ENCODE measurements around the gene ARMH4. TPM values are rescaled to one million over a fixed set of nuclear protein-coding genes. Genes with fewer than 3 reads are reported as not detected.

ARMH4 gene
- total RNA-seq, 1 experiment from 2014 or later: 42.6 TPM

GRCh38 chr14:58146399-58146798 is 5.6 kb downstream of the ARMH4 start:
- Histone ChIP-seq H3K23ac (ENCODE audit: insufficient read length, low read depth, low read length) (no peak overlapping the region), H3K18ac (ENCODE audit: insufficient read length, low read depth, low read length) (no peak overlapping the region), H3K9ac (ENCODE audit: extremely low read depth, insufficient read length, low read length) (no peak overlapping the region), H3K4ac (ENCODE audit: low read depth, low read length) (no peak overlapping the region), H3K4me1 (ENCODE audit: insufficient read depth, low read length) (peaks cover 2% of the 10 kb centered on the region; the same call in 1 of the 2 replicates), H2BK120ac (ENCODE audit: low read depth, low read length, poor library complexity, severe bottlenecking) (no peak overlapping the region), H3K23me2 (ENCODE audit: insufficient read length, low read depth, low read length, poor library complexity, severe bottlenecking) (peaks cover 6% of the 10 kb centered on the region), H4K8ac (replicated peaks; ENCODE audit: insufficient read length, low read depth, low read length) (no peak overlapping the region), H3K14ac (ENCODE audit: insufficient read depth, low read length) (no peak overlapping the region), H3K4me2 (ENCODE audit: insufficient read depth, insufficient read length, low read length) (no peak overlapping the region), H3K56ac (ENCODE audit: insufficient read length, low read depth, low read length) (no peak overlapping the region), H2BK20ac (ENCODE audit: low read depth, low read length, poor library complexity, severe bottlenecking) (no peak overlapping the region), H3T11ph (ENCODE audit: low read length) (no peak overlapping the region), H3K79me1 (ENCODE audit: insufficient read depth, low read depth, low read length, poor library complexity, severe bottlenecking) (no peaks in the 10 kb centered on the region), H3K27ac (ENCODE audit: insufficient read length, low read depth, low read length) (no peak overlapping the region), H4K5ac (ENCODE audit: insufficient read length, low read depth, low read length) (no peak overlapping the region), H4K91ac (ENCODE audit: insufficient read length, low read depth, low read length) (no peak overlapping the region), H3K27me3 (ENCODE audit: insufficient read depth, low read length) (peaks cover 6% of the 10 kb centered on the region; the same call in 1 of the 2 replicates), H2BK5ac (ENCODE audit: insufficient read length, low read length) (no peak overlapping the region), H4K20me1 (ENCODE audit: control insufficient read depth, insufficient read depth, insufficient read length) (no peaks in the 10 kb centered on the region), H2AK5ac (ENCODE audit: insufficient read length, low read length) (no peak overlapping the region), H2BK15ac (ENCODE audit: low read depth, low read length) (no peak overlapping the region), H3K9me3 (ENCODE audit: control insufficient read depth, low read depth, low read length) (no peaks in the 10 kb centered on the region), H2AFZ (ENCODE audit: low read length) (no peak overlapping the region), H2BK12ac (ENCODE audit: insufficient read length, low read depth, low read length) (no peak overlapping the region), H3K79me2 (ENCODE audit: insufficient read depth, low read length) (no peaks in the 10 kb centered on the region)
- Mint-ChIP-seq H3K4me3 (no peak overlapping the region), H3K27ac (no peak overlapping the region), H3K27me3 (ENCODE audit: low read depth) (peaks cover 17% of the 10 kb centered on the region), H3K9me3 (no peaks in the 10 kb centered on the region), H3K36me3 (ENCODE audit: insufficient read depth in 1 of 3, low read depth in 3 of 3) (peaks cover 0 to 10% (median 2%) of the 10 kb centered on the region in 3 experiments; a peak in 2 of 7 replicates), H3K4me1 (peaks cover 53 to 54% of the 10 kb centered on the region in 2 experiments)
- TF ChIP-seq, protein P1, sequence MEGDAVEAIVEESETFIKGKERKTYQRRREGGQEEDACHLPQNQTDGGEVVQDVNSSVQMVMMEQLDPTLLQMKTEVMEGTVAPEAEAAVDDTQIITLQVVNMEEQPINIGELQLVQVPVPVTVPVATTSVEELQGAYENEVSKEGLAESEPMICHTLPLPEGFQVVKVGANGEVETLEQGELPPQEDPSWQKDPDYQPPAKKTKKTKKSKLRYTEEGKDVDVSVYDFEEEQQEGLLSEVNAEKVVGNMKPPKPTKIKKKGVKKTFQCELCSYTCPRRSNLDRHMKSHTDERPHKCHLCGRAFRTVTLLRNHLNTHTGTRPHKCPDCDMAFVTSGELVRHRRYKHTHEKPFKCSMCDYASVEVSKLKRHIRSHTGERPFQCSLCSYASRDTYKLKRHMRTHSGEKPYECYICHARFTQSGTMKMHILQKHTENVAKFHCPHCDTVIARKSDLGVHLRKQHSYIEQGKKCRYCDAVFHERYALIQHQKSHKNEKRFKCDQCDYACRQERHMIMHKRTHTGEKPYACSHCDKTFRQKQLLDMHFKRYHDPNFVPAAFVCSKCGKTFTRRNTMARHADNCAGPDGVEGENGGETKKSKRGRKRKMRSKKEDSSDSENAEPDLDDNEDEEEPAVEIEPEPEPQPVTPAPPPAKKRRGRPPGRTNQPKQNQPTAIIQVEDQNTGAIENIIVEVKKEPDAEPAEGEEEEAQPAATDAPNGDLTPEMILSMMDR (conservative IDR thresholded peaks at IDR 0.05): no peak
- no CpG with 5 or more reads among the region's 1 CpG for WGBS (ENCODE audit: extremely low coverage, insufficient read length, low lambda C conversion rate)
- no peak for DNase-seq

All from H9 (cell line).